GM19043 (cell line): ENCODE measurements around the gene WWTR1.

Experiments
- ATAC-seq: cut with Tn5 transposase; IDR thresholded peaks from one replicate; pipeline ENCODE4 v1.9.1; 2021; ENCODE audit warnings: low read depth; ENCODE audit not compliant: unreplicated experiment

WWTR1 gene

GRCh38 chr3:149657926-149658743, at the start of gene WWTR1:
Gene WWTR1 (minus strand): TSS chr3:149658025. CDS start chr3:149657306, 719 bp downstream.
- ATAC-seq: peak; percentile 79

GRCh38 chr3:149706905-149707304, 49.1 kb upstream of the WWTR1 start:
- ATAC-seq: no peak

GRCh38 chr3:149705416-149705815, 47.6 kb upstream of the WWTR1 start:
- ATAC-seq: no peak

GRCh38 chr3:149703466-149703865, 45.6 kb upstream of the WWTR1 start:
- ATAC-seq: no peak

- no peak for ATAC-seq
Observed at GRCh38 chr3:149702691-149703441, 45.0 kb upstream of the WWTR1 start.

GRCh38 chr3:149701977-149702350, 44.1 kb upstream of the WWTR1 start:
- ATAC-seq: no peak

GRCh38 chr3:149701206-149701976, 43.6 kb upstream of the WWTR1 start:
- no peak for ATAC-seq

GRCh38 chr3:149688122-149688757, 30.4 kb upstream of the WWTR1 start:
- ATAC-seq: no peak

GRCh38 chr3:149686996-149687395, 29.2 kb upstream of the WWTR1 start:
- no peak for ATAC-seq

- ATAC-seq: no peak
Observed at GRCh38 chr3:149678351-149678950, 20.6 kb upstream of the WWTR1 start.

- ATAC-seq: no peak
Observed at GRCh38 chr3:149673393-149673792, 15.6 kb upstream of the WWTR1 start.

- ATAC-seq: no peak
Observed at GRCh38 chr3:149670742-149671492, 13.1 kb upstream of the WWTR1 start.

GRCh38 chr3:149667576-149667975, 9.8 kb upstream of the WWTR1 start:
- no peak for ATAC-seq

GRCh38 chr3:149663966-149664365, 6.1 kb upstream of the WWTR1 start:
- no peak for ATAC-seq

- ATAC-seq: no peak
Observed at GRCh38 chr3:149662240-149662887, 4.5 kb upstream of the WWTR1 start.

- ATAC-seq: no peak
Observed at GRCh38 chr3:149660462-149660861, 2.6 kb upstream of the WWTR1 start.

GRCh38 chr3:149658744-149659497, 1.1 kb upstream of the WWTR1 start:
- peak; percentile 15 for ATAC-seq

GRCh38 chr3:149657321-149657925, 402 bp downstream of the WWTR1 start:
- peak; percentile 23 for ATAC-seq
